MM.1S (cell line): ENCODE results near the gene DCTN1.

Experiments
- DNase-seq: peaks from one replicate; pipeline ENCODE4 v3.0.0-alpha.2; 2015
- H2AFZ ChIP-seq: fragments of 300-600 bp; sonication (generic); 2 replicates; pipeline ENCODE4 v1.6.0; 2016; ENCODE audit warnings: antibody characterized with exemption, low read length
- H3F3A ChIP-seq: fragments of 300-600 bp; sonication (generic); 2 replicates; pipeline ENCODE4 v1.6.1; 2016; ENCODE audit warnings: mild to moderate bottlenecking, antibody characterized with exemption, low read length, moderate library complexity, mixed read lengths; ENCODE audit not compliant: insufficient read depth
- H3K27ac ChIP-seq: fragments of 300-600 bp; sonication (generic); 2 replicates; pipeline ENCODE4 v1.5.1; 2016; ENCODE audit warnings: mild to moderate bottlenecking, low read length
- H3K27me3 ChIP-seq: fragments of 300-600 bp; sonication (generic); replicated peaks from 2 replicates; pipeline ENCODE4 v1.6.0; 2016; ENCODE audit warnings: low read length; ENCODE audit not compliant: insufficient read depth
- H3K36me3 ChIP-seq: fragments of 300-600 bp; sonication (generic); replicated peaks from 2 replicates; pipeline ENCODE4 v1.6.1; 2016; ENCODE audit warnings: mild to moderate bottlenecking, low read length, mixed read lengths; ENCODE audit not compliant: insufficient read depth
- H3K4me1 ChIP-seq: fragments of 300-600 bp; sonication (generic); 2 replicates; pipeline ENCODE4 v1.6.1; 2016; ENCODE audit warnings: low read length, mixed read lengths
- H3K4me2 ChIP-seq: fragments of 300-600 bp; sonication (generic); 2 replicates; pipeline ENCODE4 v1.6.0; 2016; ENCODE audit warnings: low read depth, low read length
- H3K4me3 ChIP-seq: fragments of 300-600 bp; sonication (generic); 2 replicates; pipeline ENCODE4 v1.5.1; 2016; ENCODE audit warnings: low read length, mixed read lengths
- H3K79me2 ChIP-seq: fragments of 300-600 bp; sonication (generic); 2 replicates; pipeline ENCODE4 v1.6.1; 2016; ENCODE audit warnings: mixed run types, low read length, mixed read lengths
- H3K9ac ChIP-seq: fragments of 300-600 bp; sonication (generic); 2 replicates; pipeline ENCODE4 v1.6.1; 2016; ENCODE audit warnings: low read length, mixed read lengths
- H3K9me2 ChIP-seq: fragments of 300-600 bp; sonication (generic); replicated peaks from 2 replicates; pipeline ENCODE4 v1.6.1; 2016; ENCODE audit warnings: mild to moderate bottlenecking, low read length, mixed read lengths; ENCODE audit not compliant: insufficient read depth
- H3K9me3 ChIP-seq: fragments of 300-600 bp; sonication (generic); replicated peaks from 2 replicates; pipeline ENCODE4 v1.6.1; 2016; ENCODE audit warnings: mild to moderate bottlenecking, low read length, mixed read lengths; ENCODE audit not compliant: insufficient read depth
- H4K20me1 ChIP-seq: fragments of 300-600 bp; sonication (generic); 2 replicates; pipeline ENCODE4 v1.6.1; 2016; ENCODE audit warnings: mild to moderate bottlenecking, low read length, moderate library complexity, mixed read lengths; ENCODE audit not compliant: insufficient read depth
- CTCF ChIP-seq: fragments of 300-600 bp; sonication (generic); IDR thresholded peaks from 2 replicates; pipeline ENCODE4 v1.5.1; 2016; ENCODE audit warnings: antibody characterized with exemption, low read length, mixed read lengths
- EZH2 ChIP-seq: fragments of 300-600 bp; sonication (generic); optimal IDR thresholded peaks from 2 replicates; pipeline ENCODE3; 2017; ENCODE audit warnings: low read depth, mild to moderate bottlenecking, antibody characterized with exemption, low read length, mixed read lengths
- EZH2phosphoT487 ChIP-seq: fragments of 300-600 bp; sonication (generic); IDR thresholded peaks from 2 replicates; pipeline ENCODE4 v1.6.1; 2018; ENCODE audit warnings: antibody characterized with exemption, low read length

The DCTN1 gene

GRCh38 chr2:74327199-74327598 lies 52.9 kb downstream of the DCTN1 start:
- Histone ChIP-seq H3K27me3 (no peaks in the 10 kb centered on the region), H3K4me2 (no peak overlapping the region), H3K36me3 (no peaks in the 10 kb centered on the region), H3K4me3 (no peak overlapping the region), H3K79me2 (no peaks in the 10 kb centered on the region), H3F3A (no peaks in the 10 kb centered on the region), H3K9ac (no peak overlapping the region), H4K20me1 (no peaks in the 10 kb centered on the region), H3K27ac (no peak overlapping the region), H3K9me3 (no peaks in the 10 kb centered on the region), H3K9me2 (no peaks in the 10 kb centered on the region), H3K4me1 (no peaks in the 10 kb centered on the region; the same call in 1 of the 2 replicates), H2AFZ (no peak overlapping the region)
- DNase-seq = no peak
- TF ChIP-seq CTCF (no peak), EZH2phosphoT487 (no peak), EZH2 (no peak)

GRCh38 chr2:74325815-74326214 lies 54.3 kb downstream of the DCTN1 start:
- no peaks in the 10 kb centered on the region for H3F3A ChIP-seq

GRCh38 chr2:74321737-74322136 lies 58.4 kb downstream of the DCTN1 start:
- no peak overlapping the region for H2AFZ ChIP-seq
- no peaks in the 10 kb centered on the region for H3K9me2 ChIP-seq
- no peaks in the 10 kb centered on the region for H3K27me3 ChIP-seq
- no peaks in the 10 kb centered on the region for H3F3A ChIP-seq
- no peaks in the 10 kb centered on the region for H4K20me1 ChIP-seq
- H3K4me1 ChIP-seq = no peaks in the 10 kb centered on the region
- TF ChIP-seq EZH2 (no peak), CTCF (no peak), EZH2phosphoT487 (no peak)
- no peaks in the 10 kb centered on the region for H3K36me3 ChIP-seq
- no peak overlapping the region for H3K9ac ChIP-seq
- no peak overlapping the region for H3K27ac ChIP-seq
- H3K9me3 ChIP-seq = no peaks in the 10 kb centered on the region
- no peak for DNase-seq
- H3K4me3 ChIP-seq = no peak overlapping the region
- no peak overlapping the region for H3K4me2 ChIP-seq
- H3K79me2 ChIP-seq = no peaks in the 10 kb centered on the region

More at GRCh38 chr2:74325815-74326214, 54.3 kb downstream of the DCTN1 start:
- H3K9me2 ChIP-seq = no peaks in the 10 kb centered on the region
- H3K27me3 ChIP-seq = no peaks in the 10 kb centered on the region
- no peak for DNase-seq
- H3K27ac ChIP-seq = no peak overlapping the region
- H3K9ac ChIP-seq = no peak overlapping the region
- no peaks in the 10 kb centered on the region for H3K36me3 ChIP-seq
- H4K20me1 ChIP-seq = no peaks in the 10 kb centered on the region
- H3K4me2 ChIP-seq = no peak overlapping the region
- H3K4me1 ChIP-seq = no peaks in the 10 kb centered on the region; the same call in 1 of the 2 replicates
- no peak for TF ChIP-seq EZH2
- no peak for TF ChIP-seq EZH2phosphoT487
- TF ChIP-seq CTCF = no peak
- H3K4me3 ChIP-seq = no peak overlapping the region
- no peak overlapping the region for H2AFZ ChIP-seq
- H3K79me2 ChIP-seq = no peaks in the 10 kb centered on the region
- H3K9me3 ChIP-seq = no peaks in the 10 kb centered on the region
